HG03575 (cell line): ENCODE data around the gene MREG.
"Not testable (repeated sequence)": the region's sequence is repeated elsewhere in the genome, so short reads cannot be mapped to it uniquely, and the experiment has no call there.

Source experiments
- ATAC-seq: cut with Tn5 transposase; IDR thresholded peaks from one replicate; pipeline ENCODE4 v1.9.1; 2021; ENCODE audit not compliant: unreplicated experiment, insufficient number of reproducible peaks, low FRiP score; ENCODE audit errors: extremely low read depth

MREG gene

DNA sequence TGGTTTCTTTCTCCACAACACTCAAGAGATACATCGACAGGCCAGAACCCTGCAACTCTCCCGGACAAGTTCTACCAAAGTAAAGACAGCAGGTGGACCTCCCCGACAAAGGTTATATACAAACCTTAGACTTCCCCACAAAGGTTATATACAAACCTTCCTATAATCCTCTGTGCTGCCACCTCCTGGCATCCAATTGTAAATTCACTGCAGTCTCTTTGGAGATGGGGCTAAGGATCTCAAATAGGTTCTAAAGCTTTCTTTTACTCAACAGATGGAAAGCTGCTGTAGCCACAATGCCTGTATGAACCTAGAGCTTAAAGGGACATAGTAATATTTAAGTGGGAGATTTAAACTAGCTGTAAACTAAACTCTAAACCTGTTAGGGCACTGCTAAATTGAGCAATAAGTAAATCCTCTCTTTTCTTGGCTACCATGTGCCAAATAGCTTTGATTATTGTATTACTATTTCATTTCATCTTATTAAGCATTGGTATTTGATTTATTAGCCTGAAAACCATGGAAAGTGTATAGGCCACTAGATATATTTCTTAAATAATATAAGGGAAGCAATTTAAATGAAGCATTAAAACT lies 9.8 kb upstream of the MREG start:
- ATAC-seq: no peak

DNA sequence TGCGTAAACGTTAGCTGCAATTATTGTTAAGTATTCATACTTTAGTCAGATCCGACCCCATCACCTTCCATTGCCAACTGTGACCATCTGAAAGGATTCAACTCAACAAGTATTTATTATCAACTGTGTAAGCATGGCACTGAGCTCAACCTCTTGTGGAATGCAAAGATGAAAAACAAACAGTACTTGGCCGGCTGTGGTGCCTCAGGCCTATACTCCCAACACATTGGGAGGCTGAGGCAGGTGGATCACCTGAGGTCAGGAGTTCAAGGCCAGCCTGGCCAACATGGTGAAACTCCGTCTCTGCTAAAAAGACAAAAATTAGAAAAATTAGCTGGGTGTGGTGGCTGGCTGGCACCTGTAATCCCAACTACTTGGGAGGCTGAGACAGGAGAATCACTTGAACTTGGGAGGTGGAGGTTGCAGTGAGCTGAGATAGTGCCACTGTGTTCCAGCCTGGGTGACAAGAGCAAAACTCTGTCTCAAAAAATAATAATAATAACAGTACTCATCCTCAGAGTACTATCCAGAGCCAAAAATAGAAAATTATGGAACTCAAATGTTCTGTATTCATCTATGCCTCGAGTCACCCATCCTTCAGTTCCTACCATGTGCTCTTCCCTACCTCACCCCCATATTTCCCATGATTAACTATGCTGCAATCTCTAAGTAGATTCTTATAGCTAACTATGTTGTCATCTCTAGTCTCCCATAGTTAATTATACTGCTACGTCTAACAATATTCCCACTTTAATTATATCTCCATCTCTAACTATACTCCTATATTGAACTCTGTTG lies 8.6 kb upstream of the MREG start:
- no peak for ATAC-seq

DNA sequence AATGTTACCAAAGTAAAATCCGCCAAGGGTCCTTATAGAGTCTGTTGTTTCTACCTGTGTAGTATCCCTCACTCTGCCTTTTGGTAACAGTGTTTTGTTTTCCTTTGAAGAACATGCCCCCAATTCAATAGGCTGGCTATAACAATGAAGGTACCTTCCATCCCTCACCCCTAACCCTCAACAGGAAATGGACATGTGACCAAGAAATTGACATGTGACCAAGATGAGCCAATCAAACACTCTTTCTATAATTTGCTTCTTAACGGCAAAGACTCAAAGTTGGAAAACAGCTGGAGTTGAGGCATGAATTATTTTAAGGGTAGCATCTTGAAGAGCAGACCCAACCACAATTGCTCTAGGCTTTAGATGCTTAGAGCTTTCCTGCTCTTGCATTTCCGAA lies 5.4 kb upstream of the MREG start:
- ATAC-seq: no peak

DNA sequence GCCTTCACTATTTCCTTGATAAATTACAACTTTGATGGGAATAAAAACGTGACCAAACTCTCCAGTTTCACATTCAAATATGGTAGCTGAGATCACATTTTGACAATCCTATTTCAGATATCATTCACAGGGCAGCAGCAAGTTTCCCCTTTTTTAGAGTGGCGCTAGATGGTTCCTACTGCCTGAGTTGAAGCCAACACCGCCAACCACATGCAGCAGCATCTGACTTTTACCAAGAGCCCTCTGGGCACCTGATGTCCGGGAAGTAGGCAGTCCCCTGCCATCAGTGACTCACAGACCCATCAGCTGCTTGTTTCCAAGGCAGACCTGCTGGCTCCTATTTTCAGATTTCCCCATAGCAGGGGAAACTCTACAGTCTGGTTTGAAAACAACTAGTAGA lies 4.0 kb upstream of the MREG start:
- no peak for ATAC-seq

DNA sequence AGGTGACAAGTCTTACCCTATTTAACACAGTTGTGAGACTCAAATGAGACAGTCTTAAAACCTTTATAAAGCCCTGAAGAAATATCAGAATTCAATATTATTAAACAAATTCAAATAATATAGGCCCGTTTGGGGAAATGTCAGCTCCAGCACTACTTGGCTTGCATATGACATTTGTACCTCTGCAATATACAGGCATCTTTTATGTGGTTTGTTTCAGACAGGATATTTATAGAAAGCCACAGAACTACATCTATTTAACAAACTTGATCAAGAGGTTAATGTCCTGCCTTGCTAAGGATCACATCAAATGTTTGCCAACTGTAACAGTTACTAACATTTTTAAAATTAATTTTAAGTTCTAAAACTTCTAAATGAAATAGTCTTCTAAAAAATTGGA lies 3.2 kb upstream of the MREG start:
- no peak for ATAC-seq

DNA sequence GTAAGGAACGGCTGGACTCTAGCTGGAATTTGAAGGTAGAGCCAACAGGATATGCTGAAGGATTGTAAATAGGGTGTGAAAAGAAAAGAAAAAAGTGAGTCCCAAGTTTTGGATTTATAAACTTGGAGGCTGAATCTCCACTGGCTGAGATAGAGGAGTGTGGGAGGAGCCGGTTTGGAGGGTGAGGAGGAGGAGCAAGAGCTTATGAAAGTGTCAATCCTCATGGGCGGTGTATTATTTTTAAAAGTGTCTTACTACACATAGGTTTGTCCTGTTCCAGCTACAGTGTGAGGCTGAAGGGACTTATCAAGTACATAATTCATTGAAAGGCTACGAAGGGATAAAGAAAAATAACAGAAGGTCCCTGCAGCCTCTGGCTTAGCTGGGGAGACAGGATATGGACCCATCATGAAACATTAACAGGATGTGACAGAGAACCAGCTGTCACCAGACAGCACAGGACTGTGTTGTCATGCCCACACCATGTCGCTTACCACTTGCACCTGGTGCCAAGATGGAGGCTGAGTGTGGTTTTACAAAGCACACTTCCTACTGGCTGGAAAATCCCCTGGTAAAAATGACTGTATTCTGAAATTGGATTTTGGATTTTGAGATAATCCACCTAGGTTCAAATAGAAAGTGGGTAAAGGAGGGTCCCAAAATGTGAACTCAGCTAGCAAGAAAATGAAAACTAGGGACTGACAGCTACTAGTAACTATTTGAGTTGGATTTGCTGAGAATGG lies 2.5 kb upstream of the MREG start:
- peak; percentile 67 for ATAC-seq

DNA sequence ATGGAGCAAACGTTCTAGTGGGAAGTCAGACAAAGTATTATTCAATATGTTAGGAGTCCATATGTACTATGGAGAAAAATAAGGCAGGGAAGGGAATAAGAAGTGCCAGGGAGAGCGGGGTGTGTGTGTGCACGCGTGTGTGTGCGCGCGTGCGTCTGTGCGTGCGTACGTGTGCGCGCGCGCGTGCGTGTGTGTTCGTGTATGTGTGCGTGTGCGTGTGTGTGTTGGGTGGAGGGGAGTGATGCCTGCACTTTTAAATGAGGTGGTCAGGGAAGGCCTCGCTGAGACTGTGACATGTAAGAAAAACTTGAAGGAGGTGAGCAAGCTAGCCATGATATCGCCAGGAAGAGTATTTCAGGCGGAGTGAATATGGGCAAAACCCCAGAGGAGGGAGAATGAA lies 1.6 kb upstream of the MREG start:
- no peak for ATAC-seq

DNA sequence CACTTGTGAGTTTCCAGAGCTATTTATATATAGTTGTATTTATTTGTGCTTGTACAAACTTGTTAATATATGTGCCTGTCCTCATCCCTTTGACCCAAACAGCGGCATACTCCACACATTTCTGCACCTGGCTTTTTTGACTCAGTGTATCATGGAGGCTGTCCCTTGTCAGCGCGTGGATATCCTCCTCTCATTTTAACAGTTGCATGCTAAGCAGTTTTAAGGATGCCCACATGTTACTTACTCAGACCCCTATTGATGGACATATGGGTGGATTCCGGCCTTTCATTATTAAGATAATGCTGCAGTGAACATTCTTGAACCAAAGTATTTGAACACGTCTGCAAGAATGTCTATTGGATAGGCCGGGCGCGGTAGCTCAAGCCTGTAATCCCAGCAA lies 655 bp upstream of the MREG start:
- no peak for ATAC-seq

DNA sequence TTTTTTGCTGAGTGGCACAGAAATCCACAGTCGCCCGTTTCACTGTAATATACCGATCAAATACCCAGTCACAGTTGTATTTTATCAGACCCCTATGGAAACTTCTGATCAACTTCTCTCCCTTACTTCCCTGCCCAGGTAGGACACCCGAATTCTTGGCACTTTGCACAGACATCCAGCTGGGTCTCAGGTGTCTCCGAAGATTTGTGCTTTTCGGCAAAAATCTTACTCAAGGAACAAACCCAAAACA lies 596 bp downstream of the MREG start:
- no peak for ATAC-seq

DNA sequence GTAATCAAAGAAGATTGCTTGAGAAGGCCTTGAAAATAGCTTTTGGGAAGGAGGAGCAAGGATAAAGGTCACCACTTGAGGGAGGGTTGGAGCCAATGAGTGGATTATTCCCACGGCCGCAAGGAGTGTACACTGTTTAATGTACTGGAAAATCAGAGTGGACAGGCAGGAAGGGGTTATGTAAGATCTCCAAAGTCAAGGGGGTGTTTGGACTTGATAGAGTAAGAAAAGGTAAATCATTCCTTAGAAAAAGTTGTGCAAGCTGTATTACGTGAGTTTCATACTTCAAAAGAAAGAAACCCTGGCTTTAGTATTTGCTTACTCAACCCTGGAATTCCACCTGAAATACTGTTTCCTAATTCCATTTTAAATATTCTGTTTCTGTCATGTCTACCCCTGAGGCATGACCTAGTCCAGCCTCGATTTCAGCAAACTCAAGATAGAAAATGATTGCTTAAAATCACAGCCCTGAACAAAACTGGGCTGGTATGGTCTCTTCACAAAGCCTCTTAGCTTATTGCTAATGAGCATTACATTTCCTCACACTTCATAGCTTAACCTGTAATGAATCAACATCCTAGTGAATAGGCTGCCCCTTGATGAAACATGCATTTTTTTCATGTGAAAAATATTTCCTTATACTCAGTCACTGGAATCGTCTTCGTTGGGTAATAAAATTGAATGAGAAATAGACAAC lies 1.1 kb downstream of the MREG start:
- ATAC-seq: no peak

DNA sequence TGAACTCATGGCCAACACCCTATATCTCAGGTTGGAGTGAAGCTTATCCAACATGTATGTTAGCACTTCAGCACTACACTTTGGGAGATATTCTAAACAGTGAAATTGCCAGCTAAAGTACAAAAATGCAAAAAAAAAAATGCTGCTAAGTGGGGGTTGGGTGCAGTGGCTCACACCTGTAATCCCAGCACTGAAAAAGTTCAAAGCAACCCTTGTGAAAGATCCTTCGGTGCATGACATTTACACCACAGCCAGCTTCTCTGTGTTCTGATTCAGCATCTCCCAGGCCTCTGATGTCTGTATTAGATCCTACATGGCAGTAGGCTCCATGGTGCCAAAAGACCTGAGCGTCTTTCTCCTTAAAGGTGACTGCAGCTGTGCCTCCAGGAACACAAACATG lies 4.1 kb downstream of the MREG start:
- ATAC-seq: not testable (repeated sequence)

DNA sequence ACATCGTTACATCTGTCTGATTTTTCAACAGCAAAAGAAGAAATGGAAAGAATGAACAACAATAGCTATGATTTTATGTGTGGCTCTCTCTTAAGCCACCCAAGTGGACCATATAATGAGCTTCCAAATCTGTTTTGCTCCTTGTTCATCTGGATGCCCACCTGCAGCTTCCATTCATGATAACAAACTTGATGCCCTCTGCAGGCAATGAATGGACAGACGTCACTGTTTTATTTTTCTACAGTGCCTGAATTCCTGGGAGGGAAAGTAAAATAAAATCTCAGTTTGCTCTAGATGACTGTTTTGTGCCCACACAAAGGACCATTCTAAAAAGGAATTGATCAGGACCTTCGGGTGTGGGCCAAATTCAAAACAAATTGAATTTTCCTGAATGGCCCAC lies 5.0 kb downstream of the MREG start:
- no peak for ATAC-seq

DNA sequence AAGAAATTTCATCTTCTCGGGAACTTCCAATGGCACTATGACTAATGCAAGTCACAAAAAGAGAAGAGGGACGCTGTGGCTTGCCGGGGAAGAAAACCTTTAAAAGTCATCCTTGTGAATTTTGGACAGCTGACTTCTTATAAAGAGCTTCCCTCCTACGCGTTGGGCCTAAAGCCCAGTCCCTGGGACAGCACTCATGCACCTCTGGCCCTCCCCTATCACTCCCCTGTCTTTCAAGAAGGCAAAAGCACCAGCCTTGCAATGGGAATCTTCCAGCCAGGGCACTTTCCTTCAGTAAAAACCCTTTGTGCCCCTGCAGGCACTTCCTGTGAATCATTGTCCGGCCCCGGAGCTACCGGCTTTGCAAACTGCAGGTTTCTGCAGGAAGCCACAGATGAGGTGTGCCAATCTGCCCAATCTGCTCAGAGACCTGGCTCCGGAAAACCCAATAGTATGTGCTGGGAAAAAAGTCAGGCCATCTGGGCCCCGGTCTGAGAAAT lies 7.1 kb downstream of the MREG start:
- no peak for ATAC-seq

DNA sequence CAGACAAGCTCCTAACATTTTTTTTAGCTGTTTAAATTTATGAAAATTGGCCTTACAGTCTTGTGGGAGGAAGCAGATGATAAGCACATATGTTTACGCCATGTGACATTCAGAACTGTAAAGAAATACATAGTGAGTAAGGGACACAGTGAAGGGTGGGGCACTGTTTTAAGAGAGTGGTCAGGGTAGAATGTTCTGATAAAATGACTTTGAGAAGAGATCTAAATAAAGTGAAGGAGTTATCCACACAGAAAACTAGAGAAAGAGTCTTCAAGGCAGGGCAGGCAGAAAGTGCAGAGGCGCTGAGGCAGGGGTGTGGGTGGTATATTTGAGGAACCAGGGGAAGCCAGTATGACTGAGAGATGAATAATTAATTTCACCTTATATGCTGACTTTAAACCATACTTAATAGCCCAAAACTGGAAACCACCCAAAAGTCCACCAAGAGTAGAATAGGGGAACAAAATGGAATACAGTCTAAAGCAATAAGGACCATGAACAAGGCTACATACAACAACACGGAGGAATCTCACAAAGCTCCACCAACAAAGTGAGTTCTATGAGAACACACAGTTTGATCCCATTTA lies 8.6 kb downstream of the MREG start:
- ATAC-seq: no peak

DNA sequence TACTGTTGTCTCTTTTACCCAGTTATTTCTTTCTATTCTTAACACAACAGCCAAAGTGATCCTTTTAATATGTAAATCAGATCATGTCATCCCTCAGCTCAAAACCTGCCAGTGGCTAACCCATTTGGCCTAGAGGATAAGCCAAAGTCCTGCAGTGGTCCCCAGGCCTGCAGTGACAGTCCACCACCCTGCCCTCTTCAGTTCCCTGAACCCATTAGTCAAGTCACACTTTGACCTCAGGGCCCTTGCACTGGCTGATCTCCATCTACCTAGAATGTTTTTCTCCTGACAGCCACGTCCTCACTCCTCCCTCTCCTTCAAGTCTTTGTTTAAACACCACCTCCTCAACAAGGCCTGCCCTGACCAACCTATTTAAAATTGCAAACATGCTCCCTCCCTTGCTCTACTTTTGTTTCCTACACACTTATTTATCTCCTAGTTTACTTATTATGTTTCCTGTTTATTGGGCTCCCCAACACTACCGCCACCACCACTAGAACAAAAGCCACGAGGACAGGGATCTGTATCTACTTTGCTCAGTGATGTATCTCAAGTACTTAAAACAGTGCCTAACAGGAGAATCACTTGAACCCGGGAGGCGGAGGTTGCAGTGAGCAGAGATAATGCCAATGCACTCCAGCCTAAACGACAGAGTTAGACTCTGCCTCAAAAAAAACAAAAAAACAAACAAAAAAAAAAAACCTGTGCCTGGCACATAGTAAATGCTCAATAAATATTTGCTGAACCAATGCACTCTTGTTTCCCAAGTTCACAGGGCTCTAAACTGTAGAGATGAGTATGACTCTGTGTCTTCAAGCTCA lies 9.3 kb downstream of the MREG start:
- ATAC-seq: no peak

DNA sequence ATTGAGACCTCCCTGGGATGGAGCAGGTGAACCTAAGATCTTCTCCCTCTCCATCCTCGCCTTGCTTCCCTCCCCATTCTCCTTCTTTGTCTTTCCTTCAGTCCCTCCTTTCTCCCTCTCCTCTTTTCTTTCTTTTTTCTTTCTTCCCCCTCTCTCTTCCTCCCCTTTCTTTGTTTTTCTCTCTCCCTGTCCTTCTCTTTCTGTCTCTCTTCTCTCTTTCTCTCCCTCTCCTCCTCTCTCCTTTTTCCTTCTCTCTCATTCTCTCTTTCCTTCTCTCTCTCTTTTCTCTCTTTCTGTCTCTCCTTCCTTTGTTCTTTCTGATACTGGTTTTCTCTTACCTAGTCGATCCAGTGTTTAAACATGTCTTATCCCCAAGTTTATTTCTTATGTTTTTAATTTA lies 10.7 kb downstream of the MREG start:
- no peak for ATAC-seq

DNA sequence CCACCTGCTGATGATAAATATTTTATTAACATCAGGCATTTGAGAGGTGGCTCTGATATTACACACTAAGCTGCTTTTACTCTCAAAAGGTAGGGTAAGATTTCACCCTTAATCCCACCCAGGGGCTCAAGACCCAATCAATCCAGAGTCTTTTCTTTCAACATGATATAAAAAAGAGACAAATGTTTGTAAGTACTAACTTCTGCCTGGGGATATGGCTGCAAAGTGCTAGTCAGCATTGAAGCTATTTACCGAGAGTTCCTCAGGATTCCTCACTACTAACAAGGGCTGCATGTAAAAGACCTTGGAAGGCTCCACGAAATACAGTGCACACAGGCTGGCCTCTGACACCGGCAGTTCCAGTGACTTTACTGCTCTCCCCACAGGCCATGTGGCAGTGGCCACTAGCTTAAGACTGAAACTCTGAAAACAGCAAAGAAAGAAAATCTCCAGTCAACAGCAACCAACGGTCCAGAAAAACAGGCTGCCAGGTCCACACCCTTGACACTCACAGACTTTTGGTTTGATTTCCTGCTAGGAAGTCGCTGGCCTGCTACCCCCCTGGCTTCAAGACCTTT lies 11.2 kb downstream of the MREG start:
- ATAC-seq: no peak
